ENCODE measurements around the gene CDS1. TPM values are rescaled to one million over a fixed set of nuclear protein-coding genes. Genes with fewer than 3 reads are reported as not detected.
"Not testable (repeated sequence)": the region's sequence is repeated elsewhere in the genome, so short reads cannot be mapped to it uniquely, and the experiment has no call there.

Gene CDS1
- total RNA-seq, 2 experiments from 2014 or later, result 0.89 to 1.3 TPM

- no peak overlapping the region for H3K4me3 ChIP-seq (ENCODE audit: low read length)
- POLR2A ChIA-PET, result no interaction called here
These were observed 96.2 kb downstream of the CDS1 start for GRCh38 chr4:84678976-84679744.

GRCh38 chr4:84680956-84681355, 98.0 kb downstream of the CDS1 start:
- ATAC-seq (ENCODE audit: poor library complexity), result no peak
- peaks cover 5% of the 10 kb centered on the region for H3K27me3 Mint-ChIP-seq
- no peaks in the 10 kb centered on the region for H3K9me3 Mint-ChIP-seq
- no peak for DNase-seq
- Histone ChIP-seq H3K27ac (ENCODE audit: low read depth in 1 of 2, low read length in 2 of 2) (no peak overlapping the region), H3K27me3 (ENCODE audit: control insufficient read depth in 1 of 2, insufficient read depth in 2 of 2, low read length in 2 of 2) (no peaks in the 10 kb centered on the region), H3K36me3 (ENCODE audit: insufficient read depth, low read length) (no peaks in the 10 kb centered on the region), H3K4me3 (ENCODE audit: low read length) (no peak overlapping the region), H3K9me3 (ENCODE audit: control insufficient read depth in 1 of 2, insufficient read depth in 1 of 2, low read length in 2 of 2) (peaks cover 0 to 6% of the 10 kb centered on the region in 2 experiments), H3K4me1 (ENCODE audit: insufficient read depth, low read length) (no peaks in the 10 kb centered on the region)
- ChIA-PET CTCF (no interaction called here), POLR2A (no interaction called here)
- no peaks in the 10 kb centered on the region for H3K4me1 Mint-ChIP-seq (ENCODE audit: low read depth)
- intact Hi-C loops (cut with DNase I, micrococcal nuclease), result no loop called here
- TF ChIP-seq CTCF (IDR thresholded peaks at IDR 0.05), result no peak
- H3K4me3 Mint-ChIP-seq, result no peak overlapping the region
- no peak overlapping the region for H3K27ac Mint-ChIP-seq
- no peaks in the 10 kb centered on the region for H3K36me3 Mint-ChIP-seq (ENCODE audit: low read depth)

More at GRCh38 chr4:84678976-84679744, 96.2 kb downstream of the CDS1 start:
- no peak for TF ChIP-seq CTCF (IDR thresholded peaks at IDR 0.05)
- Histone ChIP-seq H3K36me3 (ENCODE audit: insufficient read depth, low read length) (no peaks in the 10 kb centered on the region), H3K27ac (ENCODE audit: low read depth in 1 of 2, low read length in 2 of 2) (no peak overlapping the region), H3K27me3 (ENCODE audit: control insufficient read depth in 1 of 2, insufficient read depth in 2 of 2, low read length in 2 of 2) (no peaks in the 10 kb centered on the region), H3K9me3 (ENCODE audit: control insufficient read depth in 1 of 2, insufficient read depth in 1 of 2, low read length in 2 of 2) (peaks cover 0 to 6% of the 10 kb centered on the region in 2 experiments), H3K4me1 (ENCODE audit: insufficient read depth, low read length) (no peaks in the 10 kb centered on the region)
- DNase-seq (no peak), ATAC-seq (ENCODE audit: poor library complexity) (no peak)
- Mint-ChIP-seq H3K27me3 (peaks cover 5% of the 10 kb centered on the region), H3K27ac (no peak overlapping the region), H3K4me1 (ENCODE audit: low read depth) (no peaks in the 10 kb centered on the region), H3K36me3 (ENCODE audit: low read depth) (no peaks in the 10 kb centered on the region), H3K4me3 (no peak overlapping the region), H3K9me3 (no peaks in the 10 kb centered on the region)
- intact Hi-C loops (cut with DNase I, micrococcal nuclease), result no loop called here
- CTCF ChIA-PET, result interaction anchor here (1.5 kb wide), 1 partner anchor 101 kb away, joined by 3 read pairs; no protein-coding TSS in a partner anchor

- H3K36me3 ChIP-seq (ENCODE audit: insufficient read depth, low read length), result no peaks in the 10 kb centered on the region
- peaks cover 0 to 6% of the 10 kb centered on the region in 2 experiments for H3K9me3 ChIP-seq (ENCODE audit: control insufficient read depth in 1 of 2, insufficient read depth in 1 of 2, low read length in 2 of 2)
- no peaks in the 10 kb centered on the region for H3K36me3 Mint-ChIP-seq (ENCODE audit: low read depth)
- POLR2A ChIA-PET, result no interaction called here
- no peak for TF ChIP-seq CTCF (IDR thresholded peaks at IDR 0.05)
- no peaks in the 10 kb centered on the region for H3K4me1 Mint-ChIP-seq (ENCODE audit: low read depth)
- H3K4me3 ChIP-seq (ENCODE audit: low read length), result no peak overlapping the region
- H3K9me3 Mint-ChIP-seq, result no peaks in the 10 kb centered on the region
- ATAC-seq (ENCODE audit: poor library complexity) (no peak), DNase-seq (no peak)
- no peaks in the 10 kb centered on the region for H3K4me1 ChIP-seq (ENCODE audit: insufficient read depth, low read length)
- CTCF ChIA-PET, result no interaction called here
- intact Hi-C loops (cut with DNase I, micrococcal nuclease), result no loop called here
- H3K27ac ChIP-seq (ENCODE audit: low read depth in 1 of 2, low read length in 2 of 2), result no peak overlapping the region
- H3K27me3 Mint-ChIP-seq, result peaks cover 5% of the 10 kb centered on the region
- no peaks in the 10 kb centered on the region for H3K27me3 ChIP-seq (ENCODE audit: control insufficient read depth in 1 of 2, insufficient read depth in 2 of 2, low read length in 2 of 2)
- H3K27ac Mint-ChIP-seq, result no peak overlapping the region
- no peak overlapping the region for H3K4me3 Mint-ChIP-seq
These were observed 98.8 kb downstream of the CDS1 start for GRCh38 chr4:84681486-84682274.

- H3K9me3 ChIP-seq (ENCODE audit: control insufficient read depth in 1 of 2, insufficient read depth in 1 of 2, low read length in 2 of 2); H3K4me3 ChIP-seq (ENCODE audit: low read length); intact Hi-C loops (cut with DNase I, micrococcal nuclease); H3K27me3 ChIP-seq (ENCODE audit: control insufficient read depth in 1 of 2, insufficient read depth in 2 of 2, low read length in 2 of 2); H3K4me3 Mint-ChIP-seq; CTCF ChIA-PET; ATAC-seq (ENCODE audit: poor library complexity); H3K36me3 ChIP-seq (ENCODE audit: insufficient read depth, low read length); H3K27ac ChIP-seq (ENCODE audit: low read depth in 1 of 2, low read length in 2 of 2); H3K4me1 Mint-ChIP-seq (ENCODE audit: low read depth); H3K27ac Mint-ChIP-seq; H3K9me3 Mint-ChIP-seq; POLR2A ChIA-PET; H3K36me3 Mint-ChIP-seq (ENCODE audit: low read depth); H3K27me3 Mint-ChIP-seq; DNase-seq; H3K4me1 ChIP-seq (ENCODE audit: insufficient read depth, low read length): not testable (repeated sequence)
These were observed 99.7 kb downstream of the CDS1 start for GRCh38 chr4:84682661-84683060.
